Hindlimb muscle (tissue), 1 donor: ENCODE data around the gene CFTR. TPM values are rescaled to one million over a fixed set of nuclear protein-coding genes. Genes with fewer than 3 reads are reported as not detected.

Experiments used
- DNase-seq: peaks from one replicate; pipeline ENCODE4 v3.0.0-alpha.2; 2013
- polyA plus RNA-seq: library from polyadenylated mRNA; unstranded; fragments of 120-200 nt; gene quantifications from one replicate; pipeline ENCODE4 v1.2.1, GENCODE V29; 2013; ENCODE audit not compliant: insufficient read length

CFTR gene
- polyA plus RNA-seq, 1 donor, result 0.30 TPM

- DNase-seq, result no peak
These were observed 110.4 kb downstream of the CFTR start for GRCh38 chr7:117590191-117590590.

- no peak for DNase-seq
These were observed 112.3 kb downstream of the CFTR start for GRCh38 chr7:117592011-117592635.

GRCh38 chr7:117596134-117596533, 116.3 kb downstream of the CFTR start:
- no peak for DNase-seq

GRCh38 chr7:117597755-117598154, 117.9 kb downstream of the CFTR start:
- no peak for DNase-seq

DNA sequence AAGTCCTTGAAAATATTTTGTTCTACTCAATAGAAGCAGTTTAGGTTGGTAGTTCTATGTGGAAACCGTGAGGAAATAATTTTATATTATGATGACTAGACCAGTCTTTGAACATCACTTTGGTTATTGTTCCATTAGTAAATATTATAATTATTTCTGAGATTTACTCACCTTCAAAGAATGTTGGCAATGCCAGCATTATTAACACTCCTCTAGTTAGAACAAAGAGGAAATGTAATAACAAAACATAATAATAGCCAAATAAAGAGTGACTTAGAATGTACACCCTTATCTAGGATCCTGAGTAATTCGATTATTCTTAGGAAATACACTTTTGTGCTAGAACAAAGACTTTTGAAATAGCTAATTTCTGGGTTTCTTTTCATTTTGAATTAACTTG, 121.1 kb downstream of the CFTR start:
- DNase-seq, result no peak

DNA sequence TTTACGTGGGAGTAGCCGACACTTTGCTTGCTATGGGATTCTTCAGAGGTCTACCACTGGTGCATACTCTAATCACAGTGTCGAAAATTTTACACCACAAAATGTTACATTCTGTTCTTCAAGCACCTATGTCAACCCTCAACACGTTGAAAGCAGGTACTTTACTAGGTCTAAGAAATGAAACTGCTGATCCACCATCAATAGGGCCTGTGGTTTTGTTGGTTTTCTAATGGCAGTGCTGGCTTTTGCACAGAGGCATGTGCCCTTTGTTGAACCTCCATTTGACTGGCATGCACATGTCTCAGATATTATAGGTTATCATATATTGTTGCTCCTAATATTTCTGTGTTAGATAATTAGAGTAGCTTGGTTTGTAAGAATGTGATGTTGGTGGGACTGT, 123.8 kb downstream of the CFTR start:
- DNase-seq, result no peak

DNA sequence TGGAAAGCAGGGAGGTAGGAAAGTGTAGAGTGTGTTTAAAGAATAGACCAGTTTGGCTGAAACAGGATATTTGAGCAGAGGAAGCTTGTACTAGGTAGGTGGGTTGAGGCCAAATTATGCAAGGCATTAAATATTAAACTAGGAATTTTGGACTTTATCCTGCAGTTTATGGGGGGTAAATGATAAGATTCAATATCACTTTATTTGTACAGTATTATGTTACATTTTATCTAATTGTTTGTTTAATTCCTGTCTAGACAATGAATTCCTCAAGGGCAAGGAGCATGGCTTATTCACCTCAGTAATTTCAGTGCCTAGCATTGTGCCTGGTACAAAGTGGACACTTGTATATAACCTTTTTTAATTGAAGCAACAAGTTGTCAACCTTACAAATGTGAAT, 125.9 kb downstream of the CFTR start:
- no peak for DNase-seq

GRCh38 chr7:117606132-117606531, 126.3 kb downstream of the CFTR start:
- DNase-seq, result no peak

DNA sequence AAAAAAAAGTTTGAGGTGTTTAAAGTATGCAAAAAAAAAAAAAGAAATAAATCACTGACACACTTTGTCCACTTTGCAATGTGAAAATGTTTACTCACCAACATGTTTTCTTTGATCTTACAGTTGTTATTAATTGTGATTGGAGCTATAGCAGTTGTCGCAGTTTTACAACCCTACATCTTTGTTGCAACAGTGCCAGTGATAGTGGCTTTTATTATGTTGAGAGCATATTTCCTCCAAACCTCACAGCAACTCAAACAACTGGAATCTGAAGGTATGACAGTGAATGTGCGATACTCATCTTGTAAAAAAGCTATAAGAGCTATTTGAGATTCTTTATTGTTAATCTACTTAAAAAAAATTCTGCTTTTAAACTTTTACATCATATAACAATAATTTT, 130.6 kb downstream of the CFTR start:
- no peak for DNase-seq

GRCh38 chr7:117612637-117613036, 132.8 kb downstream of the CFTR start:
- no peak for DNase-seq

GRCh38 chr7:117616694-117617093, 136.9 kb downstream of the CFTR start:
- DNase-seq, result no peak

- no peak for DNase-seq
These were observed 139.9 kb downstream of the CFTR start for GRCh38 chr7:117619681-117620080.

- no peak for DNase-seq
These were observed 141.3 kb downstream of the CFTR start for GRCh38 chr7:117621075-117621618.

GRCh38 chr7:117623606-117624005, 143.8 kb downstream of the CFTR start:
- no peak for DNase-seq

- no peak for DNase-seq
These were observed 150.7 kb downstream of the CFTR start for GRCh38 chr7:117630501-117630900.

GRCh38 chr7:117630907-117631564, 151.2 kb downstream of the CFTR start:
- no peak for DNase-seq

DNA sequence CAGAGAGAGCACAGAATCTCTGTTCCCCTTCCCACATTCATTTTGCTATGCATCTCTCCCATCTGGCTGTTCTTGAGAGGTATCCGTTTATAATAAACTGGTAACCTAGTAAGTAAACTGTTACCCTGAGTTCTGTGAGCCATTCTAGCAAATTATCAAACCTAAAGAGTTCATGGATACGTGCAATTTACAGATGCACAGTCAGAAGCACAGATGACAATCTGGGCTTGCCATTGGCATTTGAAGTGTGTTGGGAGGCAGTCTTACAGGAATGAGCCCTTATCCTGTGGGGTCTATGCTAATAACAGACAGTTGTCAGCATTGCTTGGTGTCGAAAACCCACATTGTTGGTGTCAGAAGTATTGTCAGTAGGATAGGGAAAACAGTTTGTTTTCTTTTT, 151.8 kb downstream of the CFTR start:
- DNase-seq, result no peak

DNA sequence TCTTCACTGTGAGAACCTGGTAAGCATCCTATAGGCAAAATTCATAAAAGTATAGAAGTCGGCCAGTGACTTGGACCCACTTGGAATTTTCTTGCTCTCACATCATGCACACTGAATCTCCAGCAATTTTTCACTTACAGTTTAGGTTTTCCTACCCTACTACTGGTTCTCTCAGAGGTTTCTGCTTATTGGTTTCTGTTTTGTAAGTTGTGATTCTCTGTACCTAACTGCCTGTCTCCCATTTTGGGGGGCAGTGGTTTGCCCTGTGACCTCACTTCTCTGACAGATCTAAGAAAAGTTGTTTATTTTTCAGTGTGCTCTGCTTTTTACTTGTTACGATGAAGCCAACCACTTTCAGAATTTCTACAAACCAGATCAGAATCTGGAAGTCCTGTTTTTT, 158.1 kb downstream of the CFTR start:
- DNase-seq, result no peak

- no peak for DNase-seq
These were observed 160.1 kb downstream of the CFTR start for GRCh38 chr7:117639966-117640365.

DNA sequence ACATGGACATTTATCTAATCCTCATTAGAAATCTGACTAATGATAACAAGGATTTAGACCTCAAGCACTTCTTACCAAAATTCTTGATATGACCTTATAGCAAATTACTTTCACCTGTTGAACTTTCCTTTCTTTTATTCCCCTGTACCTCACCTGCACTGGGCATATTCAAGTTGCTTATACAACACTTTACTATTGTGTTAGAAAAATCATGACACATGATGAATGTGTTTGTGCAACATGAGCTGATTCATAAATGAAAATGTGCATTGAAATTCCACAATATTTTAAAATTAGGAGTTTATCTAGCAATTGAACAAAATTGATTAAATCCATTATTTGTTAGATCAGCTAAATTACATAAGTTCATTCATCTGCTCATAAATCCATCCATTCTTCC, 160.6 kb downstream of the CFTR start:
- no peak for DNase-seq

- DNase-seq, result no peak
These were observed 165.8 kb downstream of the CFTR start for GRCh38 chr7:117645481-117646165.

- no peak for DNase-seq
These were observed 168.5 kb downstream of the CFTR start for GRCh38 chr7:117648203-117648866.
